HL-60 (cell line): ENCODE results near the gene TSPAN11.

Experiments used
- DNase-seq, 2 experiments: peaks; one replicate each; pipeline ENCODE4 v3.0.0-alpha.2; 2010 to 2020; ENCODE audit warnings: low read depth in 1 of 2, low spot score in 1 of 2
- H3K27ac ChIP-seq: fragments of 250-450 bp; sonication (Bioruptor Pico); replicated peaks from 2 replicates; pipeline ENCODE4 v1.5.1; 2020; ENCODE audit warnings: mild to moderate bottlenecking, moderate library complexity
- H3K27me3 ChIP-seq: fragments of 250-450 bp; sonication (Bioruptor Pico); 2 replicates; pipeline ENCODE4 v1.5.1; 2021; ENCODE audit warnings: mild to moderate bottlenecking, moderate library complexity; ENCODE audit not compliant: insufficient read depth, poor library complexity, severe bottlenecking
- H3K4me3 ChIP-seq: replicated peaks from 2 replicates; pipeline ENCODE4 v1.5.1; 2011; ENCODE audit warnings: mild to moderate bottlenecking, control low read depth, low read length; ENCODE audit not compliant: insufficient read depth
- CTCF ChIP-seq: IDR thresholded peaks from one replicate; pipeline ENCODE4 v1.5.1; 2011; ENCODE audit warnings: low read length, control low read depth, inconsistent platforms; ENCODE audit not compliant: insufficient read depth
- GABPA ChIP-seq: IDR thresholded peaks from 2 replicates; pipeline ENCODE4 v1.6.1; 2012; ENCODE audit warnings: low read depth
- POLR2AphosphoS5 ChIP-seq: IDR thresholded peaks from 2 replicates; pipeline ENCODE4 v1.6.1; 2012; ENCODE audit warnings: low read depth
- REST ChIP-seq: IDR thresholded peaks from 2 replicates; pipeline ENCODE4 v1.6.1; 2012; ENCODE audit warnings: low read depth; ENCODE audit not compliant: insufficient replicate concordance
- SPI1 ChIP-seq: IDR thresholded peaks from 2 replicates; pipeline ENCODE4 v1.6.1; 2012; ENCODE audit warnings: low read depth, mild to moderate bottlenecking, borderline replicate concordance

The TSPAN11 gene

GRCh38 chr12:30989754-30990153 lies 63.2 kb downstream of the TSPAN11 start:
- TF ChIP-seq POLR2AphosphoS5 (no peak), SPI1 (no peak), CTCF (no peak), GABPA (no peak), REST (no peak)
- H3K27me3 ChIP-seq: no peaks in the 10 kb centered on the region

GRCh38 chr12:30990316-30990715 lies 63.8 kb downstream of the TSPAN11 start:
- no peaks in the 10 kb centered on the region for H3K27me3 ChIP-seq
- TF ChIP-seq GABPA (no peak), POLR2AphosphoS5 (no peak), CTCF (no peak), SPI1 (no peak), REST (no peak)
- DNase-seq: no peak

More at GRCh38 chr12:30989754-30990153, 63.2 kb downstream of the TSPAN11 start:
- Histone ChIP-seq H3K27ac (no peak overlapping the region), H3K4me3 (no peak overlapping the region)
- peak in 1 of 2 experiments; percentile 35 for DNase-seq

GRCh38 chr12:30990776-30991175 lies 64.2 kb downstream of the TSPAN11 start:
- Histone ChIP-seq H3K4me3 (no peak overlapping the region), H3K27ac (no peak overlapping the region), H3K27me3 (no peaks in the 10 kb centered on the region)
- TF ChIP-seq GABPA (no peak), CTCF (no peak), POLR2AphosphoS5 (no peak), REST (no peak), SPI1 (no peak)
- DNase-seq: no peak

More at GRCh38 chr12:30990316-30990715, 63.8 kb downstream of the TSPAN11 start:
- no peak overlapping the region for H3K27ac ChIP-seq
- H3K4me3 ChIP-seq: no peak overlapping the region
